Naive thymus-derived CD4-positive, alpha-beta T cell (primary cell): ENCODE measurements around the gene SORBS1. TPM values are rescaled to one million over a fixed set of nuclear protein-coding genes. Genes with fewer than 3 reads are reported as not detected.

Source experiments
- ATAC-seq: fragments of 150-1000 bp; cut with Tn5 transposase; 2 replicates; pipeline ENCODE4 v1.10.0; 2021; ENCODE audit warnings: mild to moderate bottlenecking, moderate library complexity
- CTCF ChIA-PET: fragments of 350-600 bp; sonication (Branson Sonifier 250); formaldehyde crosslinking; loops from one replicate; lab custom pipeline; 2021; ENCODE audit warnings: antibody characterized with exemption; lab: Charles Lee
- POLR2A ChIA-PET: fragments of 350-600 bp; sonication (Branson Sonifier 250); formaldehyde crosslinking; loops from one replicate; lab custom pipeline; 2021; ENCODE audit warnings: antibody characterized with exemption, inconsistent platforms; lab: Charles Lee
- DNase-seq, 9 donors: peaks; one replicate each; pipeline versions ENCODE4 v3.0.0 to v3.0.0-alpha.2; 2020 to 2022; ENCODE audit warnings: mixed read lengths in 1 of 9
- H3K27ac ChIP-seq: one replicate; pipeline ENCODE4 v1.7.0; 2013; ENCODE audit warnings: mild to moderate bottlenecking, low read depth, low read length, moderate library complexity
- H3K27me3 ChIP-seq, 2 donors: one replicate each; pipeline ENCODE4 v1.7.0; 2013; ENCODE audit warnings: low read length in 2 of 2, mild to moderate bottlenecking in 2 of 2, moderate library complexity in 2 of 2; ENCODE audit not compliant: control insufficient read depth in 2 of 2, insufficient read depth in 2 of 2
- H3K36me3 ChIP-seq, 3 experiments: 1 replicate in 2 of 3; 2 replicates in 1 of 3; pipeline ENCODE4 v1.7.0; 2013; ENCODE audit warnings: low read length in 3 of 3, mild to moderate bottlenecking in 3 of 3, moderate library complexity in 1 of 3; ENCODE audit not compliant: insufficient read depth in 3 of 3, control insufficient read depth in 2 of 3
- H3K4me1 ChIP-seq, 2 donors: one replicate each; pipeline ENCODE4 v1.7.0; 2013; ENCODE audit warnings: low read length in 2 of 2, mild to moderate bottlenecking in 2 of 2, moderate library complexity in 1 of 2; ENCODE audit not compliant: control insufficient read depth in 2 of 2, insufficient read depth in 2 of 2
- H3K4me3 ChIP-seq: 2 replicates; pipeline ENCODE4 v1.7.0; 2013; ENCODE audit warnings: mild to moderate bottlenecking, low read length
- H3K9me3 ChIP-seq, 3 experiments: 1 replicate in 2 of 3; 2 replicates in 1 of 3; pipeline ENCODE4 v1.7.0; 2013; ENCODE audit warnings: low read length in 3 of 3; ENCODE audit not compliant: control insufficient read depth in 2 of 3
- H3K27ac Mint-ChIP-seq, 9 donors: one replicate each; pipeline ENCODE4 v1.8.0; 2020 to 2022; ENCODE audit warnings: mixed read lengths in 9 of 9, mild to moderate bottlenecking in 8 of 9, moderate library complexity in 5 of 9, inconsistent platforms in 2 of 9
- H3K27me3 Mint-ChIP-seq, 5 donors: one replicate each; pipeline ENCODE4 v1.8.0; 2021 to 2022; ENCODE audit warnings: mixed read lengths in 5 of 5, mild to moderate bottlenecking in 1 of 5
- H3K36me3 Mint-ChIP-seq, 5 donors: one replicate each; pipeline ENCODE4 v1.8.0; 2020 to 2022; ENCODE audit warnings: mixed read lengths in 5 of 5, mild to moderate bottlenecking in 3 of 5, inconsistent platforms in 1 of 5
- H3K4me1 Mint-ChIP-seq, 7 donors: one replicate each; pipeline ENCODE4 v1.8.0; 2020 to 2022; ENCODE audit warnings: mixed read lengths in 7 of 7, mild to moderate bottlenecking in 3 of 7, inconsistent platforms in 1 of 7
- H3K4me3 Mint-ChIP-seq, 10 donors: one replicate each; pipeline ENCODE4 v1.8.0; 2020 to 2022; ENCODE audit warnings: mild to moderate bottlenecking in 10 of 10, mixed read lengths in 10 of 10, moderate library complexity in 6 of 10, inconsistent platforms in 2 of 10
- H3K9me3 Mint-ChIP-seq, 11 donors: one replicate each; pipeline ENCODE4 v1.8.0; 2020 to 2022; ENCODE audit warnings: mixed read lengths in 11 of 11, mild to moderate bottlenecking in 4 of 11, inconsistent platforms in 1 of 11, moderate library complexity in 1 of 11
- intact Hi-C, 2 donors: fragments of 100-400 bp; cut with micrococcal nuclease; formaldehyde crosslinking; loops; one replicate each; pipeline ENCODE4 v1.15.1; 2023
- polyA plus RNA-seq, 2 donors: library from polyadenylated mRNA; unstranded; fragments of 300-500 nt; fragmentation: Illumina TruSeq; gene quantifications; one replicate each; pipeline ENCODE4 v1.2.3, GENCODE V29; 2021
- total RNA-seq, 6 experiments: library from RNA in 5 of 6; stranded (reverse) in 5 of 6; gene quantifications; 1 replicate in 5 of 6; 2 replicates in 1 of 6; pipeline ENCODE4 v1.2.3 and lab custom pipeline; 2021 to 2026

SORBS1 gene
- total and polyA plus RNA-seq, 7 experiments from 2014 or later = 0.58 to 1.9 (median 0.95) TPM

GRCh38 chr10:95395947-95396449 lies 165.2 kb downstream of the SORBS1 start:
- CTCF ChIA-PET = no interaction called here

GRCh38 chr10:95394161-95394880 lies 166.8 kb downstream of the SORBS1 start:
- Histone ChIP-seq H3K36me3 (no peaks in the 10 kb centered on the region), H3K4me3 (no peak overlapping the region), H3K27me3 (no peaks in the 10 kb centered on the region), H3K9me3 (no peaks in the 10 kb centered on the region), H3K27ac (no peak overlapping the region), H3K4me1 (no peaks in the 10 kb centered on the region)
- CTCF ChIA-PET = no interaction called here
- DNase-seq (peak in 1 of 9 donors; percentile 28), ATAC-seq (no peak)
- Mint-ChIP-seq H3K36me3 (peaks cover 0 to 14% (median 6%) of the 10 kb centered on the region in 5 donors), H3K27me3 (peaks cover 0 to 3% (median 2%) of the 10 kb centered on the region in 5 donors), H3K27ac (no peak overlapping the region), H3K9me3 (no peaks in the 10 kb centered on the region), H3K4me1 (peaks cover 0 to 12% (median 0%) of the 10 kb centered on the region in 7 donors), H3K4me3 (no peak overlapping the region)
- intact Hi-C loops = no loop called here
- POLR2A ChIA-PET = interaction anchor here (0.6 kb wide), 1 partner anchor 16 kb away, joined by 5 read pairs; no protein-coding TSS in a partner anchor

More at GRCh38 chr10:95395947-95396449, 165.2 kb downstream of the SORBS1 start:
- Mint-ChIP-seq H3K27me3 (peaks cover 0 to 6% (median 0%) of the 10 kb centered on the region in 5 donors), H3K4me3 (no peak overlapping the region), H3K4me1 (peaks cover 0 to 12% (median 0%) of the 10 kb centered on the region in 7 donors), H3K27ac (no peak overlapping the region), H3K9me3 (no peaks in the 10 kb centered on the region), H3K36me3 (peaks cover 0 to 14% (median 6%) of the 10 kb centered on the region in 5 donors)
- ATAC-seq (no peak), DNase-seq (no peak)
- Histone ChIP-seq H3K27ac (no peak overlapping the region), H3K4me1 (no peaks in the 10 kb centered on the region), H3K4me3 (no peak overlapping the region), H3K36me3 (no peaks in the 10 kb centered on the region), H3K9me3 (no peaks in the 10 kb centered on the region), H3K27me3 (no peaks in the 10 kb centered on the region)
- intact Hi-C loops = no loop called here
- POLR2A ChIA-PET = no interaction called here

- ChIA-PET POLR2A (no interaction called here), CTCF (no interaction called here)
- H3K27me3 ChIP-seq = no peaks in the 10 kb centered on the region
- H3K36me3 Mint-ChIP-seq = peaks cover 0 to 7% (median 0%) of the 10 kb centered on the region in 5 donors
- H3K4me3 ChIP-seq = no peak overlapping the region
- H3K4me1 Mint-ChIP-seq = peaks cover 0 to 12% (median 0%) of the 10 kb centered on the region in 7 donors
- no peaks in the 10 kb centered on the region for H3K36me3 ChIP-seq
- intact Hi-C loops = no loop called here
- H3K27ac Mint-ChIP-seq = no peak overlapping the region
- ATAC-seq (no peak), DNase-seq (no peak)
- H3K27ac ChIP-seq = no peak overlapping the region
- no peak overlapping the region for H3K4me3 Mint-ChIP-seq
- H3K4me1 ChIP-seq = no peaks in the 10 kb centered on the region
- H3K27me3 Mint-ChIP-seq = peaks cover 0 to 7% (median 4%) of the 10 kb centered on the region in 5 donors
- no peaks in the 10 kb centered on the region for H3K9me3 ChIP-seq
- no peaks in the 10 kb centered on the region for H3K9me3 Mint-ChIP-seq
Observed at GRCh38 chr10:95392681-95393164, 168.4 kb downstream of the SORBS1 start.

- Mint-ChIP-seq H3K36me3 (peaks cover 0 to 3% (median 0%) of the 10 kb centered on the region in 5 donors), H3K4me1 (peaks cover 0 to 12% (median 0%) of the 10 kb centered on the region in 7 donors), H3K27ac (no peak overlapping the region), H3K4me3 (no peak overlapping the region), H3K9me3 (no peaks in the 10 kb centered on the region), H3K27me3 (peaks cover 0 to 10% (median 4%) of the 10 kb centered on the region in 5 donors)
- ATAC-seq (no peak), DNase-seq (no peak)
- POLR2A ChIA-PET = no interaction called here
- Histone ChIP-seq H3K4me1 (no peaks in the 10 kb centered on the region), H3K27ac (no peak overlapping the region), H3K36me3 (no peaks in the 10 kb centered on the region), H3K9me3 (no peaks in the 10 kb centered on the region), H3K27me3 (no peaks in the 10 kb centered on the region), H3K4me3 (no peak overlapping the region)
- intact Hi-C loops = no loop called here
- CTCF ChIA-PET = no interaction called here
Observed at GRCh38 chr10:95392217-95392584, 169.0 kb downstream of the SORBS1 start.

- H3K4me1 ChIP-seq = no peaks in the 10 kb centered on the region
- H3K4me3 ChIP-seq = no peak overlapping the region
- Mint-ChIP-seq H3K36me3 (peaks cover 0 to 3% (median 0%) of the 10 kb centered on the region in 5 donors), H3K9me3 (no peaks in the 10 kb centered on the region), H3K27ac (no peak overlapping the region), H3K27me3 (peaks cover 0 to 12% (median 4%) of the 10 kb centered on the region in 5 donors), H3K4me1 (peaks cover 0 to 12% (median 0%) of the 10 kb centered on the region in 7 donors), H3K4me3 (no peak overlapping the region)
- H3K27me3 ChIP-seq = no peaks in the 10 kb centered on the region
- CTCF ChIA-PET = no interaction called here
- POLR2A ChIA-PET = no interaction called here
- DNase-seq (no peak), ATAC-seq (no peak)
- intact Hi-C loops = no loop called here
- H3K27ac ChIP-seq = no peak overlapping the region
- H3K9me3 ChIP-seq = no peaks in the 10 kb centered on the region
- H3K36me3 ChIP-seq = no peaks in the 10 kb centered on the region
Observed at GRCh38 chr10:95391581-95392216, 169.5 kb downstream of the SORBS1 start.

- Mint-ChIP-seq H3K9me3 (no peaks in the 10 kb centered on the region), H3K27ac (no peak overlapping the region), H3K36me3 (peaks cover 0 to 1% (median 0%) of the 10 kb centered on the region in 5 donors), H3K4me1 (peaks cover 0 to 12% (median 0%) of the 10 kb centered on the region in 7 donors), H3K4me3 (no peak overlapping the region), H3K27me3 (peaks cover 0 to 16% (median 4%) of the 10 kb centered on the region in 5 donors)
- no peak for ATAC-seq
- no peaks in the 10 kb centered on the region for H3K4me1 ChIP-seq
- H3K27me3 ChIP-seq = no peaks in the 10 kb centered on the region
- intact Hi-C loops = no loop called here
- CTCF ChIA-PET = no interaction called here
- H3K36me3 ChIP-seq = no peaks in the 10 kb centered on the region
- H3K9me3 ChIP-seq = no peaks in the 10 kb centered on the region
- no peak overlapping the region for H3K4me3 ChIP-seq
- no peak for DNase-seq
- H3K27ac ChIP-seq = no peak overlapping the region
- POLR2A ChIA-PET = no interaction called here
Observed at GRCh38 chr10:95391164-95391563, 170.0 kb downstream of the SORBS1 start.
